GM21526 (cell line): ENCODE measurements around the gene KRAS.

ENCODE experiments used
- ATAC-seq: cut with Tn5 transposase; IDR thresholded peaks from one replicate; pipeline ENCODE4 v1.9.1; 2021; ENCODE audit warnings: moderate library complexity; ENCODE audit not compliant: unreplicated experiment, low FRiP score

Gene KRAS

DNA sequence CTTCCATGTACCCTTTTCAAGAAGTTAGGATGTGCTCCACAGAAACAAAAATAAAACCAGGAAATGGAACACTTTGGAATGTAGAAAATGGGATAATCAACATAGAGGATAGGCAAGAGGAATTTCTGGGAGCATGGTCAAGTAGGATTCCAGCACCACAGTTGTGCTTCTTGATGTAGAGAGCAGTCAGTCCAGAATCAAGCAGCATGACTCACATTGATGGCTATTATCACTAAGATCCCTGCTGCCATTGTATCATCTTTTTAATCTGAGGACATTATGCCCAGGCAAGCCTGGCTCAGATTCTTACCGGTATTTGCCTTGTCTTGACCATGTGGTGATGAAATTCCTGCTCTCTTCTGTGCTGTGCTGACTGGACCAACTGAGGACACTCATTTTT, 50.0 kb downstream of the KRAS start:
- ATAC-seq, result no peak

DNA sequence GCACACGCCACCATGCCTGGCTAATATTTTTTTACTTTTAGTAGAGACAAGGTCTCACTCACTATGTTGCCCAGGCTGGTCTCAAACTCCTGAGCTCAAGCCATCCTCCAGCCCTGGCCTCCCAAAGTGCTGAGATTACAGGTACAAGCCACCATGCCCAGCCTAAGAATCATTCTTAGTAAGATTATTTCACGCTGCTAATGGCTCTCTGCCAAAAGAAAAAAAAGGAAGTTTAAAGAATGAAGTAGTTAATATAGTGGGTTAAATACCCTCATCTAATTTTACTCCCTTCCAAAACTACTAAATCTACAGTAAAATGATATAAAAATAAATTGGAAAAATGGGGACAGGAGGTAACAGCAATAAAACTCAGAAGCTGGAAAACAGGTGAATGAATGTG, 53.1 kb downstream of the KRAS start:
- ATAC-seq, result no peak

DNA sequence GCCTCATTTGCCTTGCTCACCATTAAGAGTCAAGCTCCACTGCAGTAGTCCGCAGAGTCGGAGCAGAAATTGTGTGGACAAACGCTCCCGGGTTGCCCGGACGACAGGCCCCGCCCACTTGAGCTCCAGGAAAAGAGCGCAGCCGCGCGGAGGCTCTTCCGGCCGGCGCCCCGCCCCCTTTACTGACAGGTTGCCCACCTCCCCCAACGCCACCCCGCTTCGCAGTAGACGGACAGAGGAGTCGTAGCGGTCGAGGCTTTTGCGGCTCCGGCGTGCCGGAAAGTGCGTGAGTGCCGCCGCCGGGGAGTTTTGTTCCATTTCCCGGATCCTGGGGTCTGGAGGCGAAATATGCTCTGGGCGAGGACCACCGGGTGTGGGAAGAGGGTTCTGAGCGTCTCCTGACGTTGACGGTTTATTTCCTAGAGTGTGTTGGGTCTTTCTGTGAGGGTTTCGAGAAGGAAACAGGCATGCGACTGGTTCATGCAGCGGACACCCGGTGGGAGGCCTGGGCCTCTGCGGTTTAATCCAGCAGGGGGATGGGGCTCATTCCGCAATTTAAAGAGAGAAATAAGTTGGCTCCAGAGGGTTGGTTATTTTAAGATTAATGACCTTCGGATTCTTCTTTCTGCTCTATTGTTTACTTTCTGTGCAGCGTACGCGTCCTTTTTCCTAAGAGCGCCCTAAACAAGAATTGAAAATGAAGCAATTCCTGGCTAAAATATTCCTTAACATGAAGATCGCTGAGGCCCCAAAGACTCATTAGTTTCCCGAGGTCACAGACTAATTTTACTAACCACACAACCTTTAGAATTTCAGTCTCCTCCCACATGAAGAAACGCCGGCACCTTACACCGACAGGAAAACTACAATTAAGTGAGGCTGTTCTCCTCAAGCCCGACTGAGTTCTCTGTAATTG, 55.4 kb downstream of the KRAS start, which contains the start of the genes DNAI7 and ETFRF1:
Gene DNAI7, minus strand, starts transcription at position 105 of the 916 bp plus-strand sequence. Its CDS starts 82 bp downstream, at position 23.
Gene ETFRF1, plus strand, starts transcription at position 182 of the 916 bp plus-strand sequence. CDS start 8,720 bp downstream, outside the sequence.
- peak; percentile 92 for ATAC-seq

DNA sequence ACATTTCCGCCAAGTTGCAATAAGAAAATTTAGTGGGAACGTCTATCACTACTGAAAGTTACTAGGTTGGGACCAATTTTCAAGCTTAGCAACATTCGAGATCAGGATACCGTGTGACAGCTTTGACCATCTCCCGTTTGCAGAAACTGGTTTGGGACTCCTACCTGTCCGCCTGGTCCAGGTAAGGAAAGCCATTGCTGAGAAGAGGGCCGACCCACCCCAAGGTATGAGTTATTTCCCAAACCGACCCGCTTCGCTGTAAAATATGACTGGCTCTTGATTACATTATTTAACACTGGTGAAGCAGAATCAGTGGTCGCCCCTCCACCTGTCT, 56.0 kb downstream of the KRAS start:
- ATAC-seq, result peak; percentile 27

DNA sequence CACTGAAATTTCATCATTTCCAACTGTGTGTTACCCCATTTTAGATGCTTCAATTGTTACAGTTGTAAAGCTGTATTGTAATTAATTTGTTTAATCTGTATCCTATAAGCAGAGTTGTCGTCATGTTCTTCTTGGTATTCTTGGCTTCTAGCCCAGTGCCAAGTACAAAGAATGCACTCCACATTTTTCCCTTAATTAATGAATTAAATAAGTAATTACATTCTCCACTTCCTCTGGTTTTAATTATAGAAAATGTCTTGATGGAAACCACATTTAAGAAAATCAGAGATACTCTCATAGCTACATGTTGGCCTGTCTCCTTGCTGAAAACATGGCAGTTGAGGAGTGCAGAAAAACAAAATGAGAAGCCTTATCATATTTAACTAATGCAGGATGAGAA, 56.5 kb downstream of the KRAS start:
- ATAC-seq, result no peak

DNA sequence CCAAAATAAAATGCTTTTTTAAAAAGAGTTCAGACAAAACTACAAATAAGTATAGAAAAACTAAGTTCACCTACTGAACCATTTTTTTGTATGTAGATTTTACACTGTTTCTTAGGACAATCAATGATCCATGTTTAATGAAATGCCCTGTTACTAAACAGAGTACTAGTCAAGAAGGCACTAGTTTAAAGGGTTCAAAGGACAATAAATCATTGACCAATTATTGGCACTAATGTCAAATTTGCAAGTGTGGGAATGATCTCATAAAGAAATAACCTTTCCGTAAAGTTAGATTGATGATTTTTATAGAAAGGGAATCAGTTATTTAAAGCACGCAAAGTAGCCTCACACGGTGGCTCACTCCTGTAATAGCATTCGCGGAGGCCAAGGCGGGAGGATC, 59.9 kb downstream of the KRAS start:
- no peak for ATAC-seq

DNA sequence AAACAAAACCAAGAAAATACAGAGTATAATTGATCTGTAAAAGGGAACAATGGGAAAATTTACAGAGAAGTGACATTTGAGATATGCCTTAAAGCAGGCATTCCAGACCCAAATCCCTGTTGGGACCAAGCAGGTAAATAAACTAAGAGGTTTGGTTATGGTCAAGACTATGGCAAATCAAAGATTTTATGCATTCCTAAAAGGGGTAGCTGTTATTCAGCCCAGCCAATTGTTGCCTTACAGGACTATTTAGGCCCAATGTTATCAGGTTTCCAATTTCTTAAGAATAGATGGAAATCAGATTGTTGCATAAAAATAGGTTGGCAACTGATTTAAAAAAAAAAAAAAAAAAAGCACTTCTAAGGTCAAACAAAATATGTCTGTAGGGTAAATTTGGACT, 61.1 kb downstream of the KRAS start:
- no peak for ATAC-seq

DNA sequence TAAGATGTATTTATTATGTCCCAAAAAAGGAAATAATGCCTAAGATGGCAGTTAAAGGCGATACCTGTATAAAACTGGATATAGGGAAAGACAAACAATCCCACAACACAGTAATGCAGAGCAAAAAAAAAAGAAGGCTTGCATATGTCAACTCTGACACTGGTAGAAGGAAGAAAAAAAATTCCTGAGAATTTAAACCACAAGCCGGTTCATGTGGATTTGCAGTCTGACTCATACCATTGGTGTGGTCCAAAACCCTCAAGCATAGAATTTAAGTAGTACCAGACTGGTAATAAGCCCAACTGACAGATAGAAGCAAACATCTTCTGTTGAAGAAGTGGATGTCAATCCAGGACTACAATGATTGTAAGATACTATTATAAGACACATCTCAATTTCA, 62.9 kb downstream of the KRAS start:
- no peak for ATAC-seq

DNA sequence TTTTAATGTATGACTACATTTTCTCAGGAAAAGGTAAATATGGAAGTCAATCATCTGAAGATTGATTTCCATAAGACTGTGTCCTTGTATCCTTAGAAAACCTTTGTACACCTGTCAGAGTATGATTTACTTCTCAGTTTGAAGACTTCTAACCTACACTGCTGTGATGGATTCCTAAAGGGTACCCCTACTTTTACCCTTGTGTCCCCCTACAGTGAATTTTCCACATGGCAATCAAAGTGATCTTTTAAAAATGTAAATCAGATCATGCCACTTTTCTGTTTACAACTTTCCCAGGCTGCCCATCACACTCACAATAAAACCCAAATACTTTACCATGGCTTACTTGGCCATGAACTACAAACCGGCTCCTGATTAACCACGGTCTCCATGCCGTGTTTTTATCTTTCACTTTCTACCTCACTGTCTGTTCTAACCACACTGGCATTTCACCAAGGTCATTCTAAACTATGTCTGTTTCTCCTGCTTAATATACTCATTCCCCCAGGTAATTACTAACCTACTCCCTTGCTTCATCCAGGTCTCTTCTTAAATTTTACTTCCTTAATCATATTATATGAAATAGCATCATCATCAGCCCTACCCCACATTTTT, 63.8 kb downstream of the KRAS start:
- peak; percentile 77 for ATAC-seq

DNA sequence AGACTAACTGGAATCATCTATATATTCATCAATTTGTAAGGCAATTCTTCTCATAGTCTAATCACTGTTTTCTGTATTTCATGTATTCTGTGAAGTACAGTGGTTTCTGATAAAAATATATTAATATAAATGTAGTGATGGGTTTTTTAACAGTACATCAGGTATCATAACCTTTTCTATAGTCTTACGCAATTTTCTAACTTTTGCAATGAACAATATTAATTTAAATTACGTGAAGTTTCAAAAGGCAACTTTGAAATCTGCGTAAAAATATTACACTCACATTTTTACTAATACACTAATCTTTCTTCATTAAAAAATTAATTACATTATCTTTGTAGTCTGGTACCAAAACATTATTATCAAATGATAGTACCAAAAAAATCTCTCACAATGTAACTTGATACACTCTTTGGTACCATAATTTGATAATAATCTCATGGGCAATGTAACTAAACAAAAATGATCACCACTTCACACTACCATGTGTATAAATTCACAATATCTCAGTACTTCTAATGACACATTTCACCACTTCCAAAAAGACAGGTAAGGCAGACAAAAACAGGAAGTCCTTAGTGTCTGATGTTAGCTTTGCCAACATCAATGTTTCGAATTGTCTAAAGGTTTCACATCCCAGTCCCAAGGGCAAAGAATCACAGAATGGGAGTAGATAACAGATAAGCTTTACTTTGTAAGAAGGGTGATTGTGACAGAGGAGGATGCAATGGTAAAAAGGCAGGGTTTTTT, 64.5 kb downstream of the KRAS start:
- ATAC-seq, result peak; percentile 59

DNA sequence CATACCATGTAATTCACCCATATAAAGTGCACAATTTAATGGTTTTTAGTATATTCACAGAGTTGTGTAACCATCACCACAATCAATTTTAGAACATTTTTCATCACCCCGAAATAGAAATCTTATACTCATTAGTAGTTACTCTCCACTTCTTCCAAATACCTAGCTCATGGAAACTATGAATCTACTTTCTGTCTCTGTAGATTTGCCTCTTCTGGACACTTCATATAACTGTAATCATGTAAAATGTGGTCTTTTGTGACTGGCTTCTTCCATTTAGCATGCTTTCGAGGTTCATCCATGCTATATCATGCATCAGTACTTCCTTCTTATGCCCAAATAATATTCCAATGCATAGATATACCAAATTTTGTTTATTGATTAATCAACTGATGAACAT, 66.6 kb downstream of the KRAS start:
- no peak for ATAC-seq

DNA sequence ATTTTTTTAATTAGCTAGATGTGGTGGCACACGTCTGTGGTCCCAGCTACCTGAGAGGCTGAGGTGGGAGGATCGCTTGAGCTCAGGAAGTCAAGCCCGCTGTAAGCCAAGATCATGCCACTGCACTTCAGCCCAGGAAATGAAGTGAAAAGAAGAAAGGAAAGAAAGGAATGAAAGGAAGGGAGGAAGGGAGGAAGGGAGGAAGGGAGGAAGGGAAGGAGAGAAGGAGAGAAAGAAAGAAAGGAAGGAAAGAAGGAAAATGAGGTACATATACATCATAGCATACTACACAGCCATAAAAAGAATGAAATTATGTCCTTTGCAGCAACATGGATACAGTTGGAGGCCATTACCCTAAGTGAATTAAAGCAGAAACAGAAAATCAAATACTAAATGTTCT, 68.0 kb downstream of the KRAS start:
- no peak for ATAC-seq

DNA sequence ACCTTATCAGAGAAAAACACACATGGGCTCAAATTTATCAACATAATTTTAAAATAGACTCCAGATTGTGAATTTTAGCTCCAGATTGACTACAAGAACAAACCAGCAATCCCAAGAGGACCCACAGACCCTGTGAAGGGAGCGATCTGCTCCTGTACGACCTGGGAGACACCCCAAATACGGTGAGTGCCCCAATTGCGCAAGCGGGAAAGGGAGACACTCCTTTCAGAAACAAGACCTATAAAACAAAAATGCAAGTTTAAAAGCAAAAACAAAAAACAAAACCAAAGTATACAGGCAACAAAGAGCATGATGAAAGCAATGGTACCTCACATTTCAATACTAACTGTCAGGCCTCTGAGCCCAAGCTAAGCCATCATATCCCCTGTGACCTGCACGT, 87.9 kb downstream of the KRAS start:
- no peak for ATAC-seq

DNA sequence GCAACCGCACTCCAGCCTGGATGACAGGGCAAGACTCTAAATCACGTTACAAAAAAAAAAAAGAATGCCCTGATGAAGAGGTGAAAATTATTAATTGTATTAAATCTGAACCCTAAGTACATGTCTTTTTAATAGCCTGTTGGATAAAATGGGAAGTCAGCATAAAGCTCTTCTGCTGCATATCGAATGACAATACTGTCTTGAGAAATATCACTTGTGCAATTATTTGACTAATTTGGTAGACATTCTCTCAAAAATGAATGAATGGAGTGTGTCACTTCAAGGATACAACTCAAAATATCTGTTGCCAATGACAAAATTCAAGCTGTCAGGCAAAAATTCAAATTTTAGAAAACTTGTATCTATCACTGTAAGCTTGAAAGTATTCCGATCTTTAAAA, 94.7 kb downstream of the KRAS start:
- no peak for ATAC-seq

DNA sequence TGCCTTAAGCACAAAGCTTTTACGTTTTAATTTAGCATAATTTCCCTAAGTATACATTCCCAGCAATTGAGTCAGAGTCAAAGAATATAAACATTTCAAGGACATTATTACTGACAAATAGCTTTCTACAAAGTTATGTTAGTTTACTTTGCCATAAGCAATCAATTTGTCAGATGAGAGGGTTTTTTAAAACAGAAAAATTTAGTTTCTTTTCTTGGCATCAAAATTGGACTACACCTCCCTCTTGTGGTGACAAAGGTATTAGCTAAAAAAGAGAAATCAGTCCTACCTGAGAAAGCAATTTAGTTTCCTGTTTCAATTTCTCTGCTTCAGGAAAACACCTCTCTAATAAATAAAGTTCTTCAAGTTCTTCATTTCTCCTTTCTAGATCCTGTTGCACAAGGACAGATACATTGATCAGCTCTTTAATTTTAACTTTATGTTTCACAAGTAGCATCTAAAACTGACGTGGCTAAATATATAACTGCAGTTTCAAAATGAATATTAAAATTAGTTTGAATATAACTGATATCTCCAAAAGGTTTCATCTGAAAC, 95.6 kb downstream of the KRAS start:
- ATAC-seq, result peak; percentile 44
